ENCODE measurements around the gene UFD1.
"Not testable (repeated sequence)": the region's sequence is repeated elsewhere in the genome, so short reads cannot be mapped to it uniquely, and the experiment has no call there.

UFD1 gene

DNA sequence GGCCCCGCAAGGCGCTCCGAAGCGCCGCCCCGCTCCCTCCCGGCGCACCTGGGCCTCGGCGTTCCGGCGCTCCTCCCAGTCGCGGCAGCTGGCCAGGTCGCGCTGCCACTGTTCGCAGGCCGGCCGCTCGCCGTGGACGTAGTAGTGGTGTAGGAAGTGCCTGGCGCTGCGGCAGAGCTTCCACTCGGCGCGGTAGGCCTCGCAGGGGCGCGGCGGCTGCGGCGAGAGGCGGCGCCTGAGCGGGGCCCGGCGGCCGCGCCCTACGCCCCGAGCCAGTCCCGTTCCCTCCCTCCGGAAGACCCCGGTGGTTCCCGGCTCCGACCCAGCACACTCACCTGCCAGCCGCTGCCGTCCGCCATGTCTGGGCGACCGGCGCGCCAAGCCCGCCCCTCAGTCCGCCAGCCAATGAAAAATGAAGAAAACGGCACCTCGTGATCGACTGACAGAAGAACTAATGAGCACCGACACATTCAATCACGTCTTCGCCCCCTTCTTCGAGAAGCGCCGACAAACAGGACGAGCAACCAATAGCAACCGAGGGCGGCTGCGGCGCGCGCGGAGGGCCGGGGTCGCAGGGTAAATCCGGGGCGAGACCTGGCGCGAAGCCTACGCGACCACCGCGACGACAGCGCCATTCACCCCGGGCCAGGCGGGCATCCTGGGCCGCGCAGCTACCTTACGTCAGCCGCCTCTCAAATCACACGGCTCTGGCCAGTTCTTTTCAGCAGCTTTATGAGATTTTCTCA lies 31.5 kb downstream of the UFD1 start, which contains the start of gene C22orf39:
C22orf39 (minus strand) TSS at position 382 of the 746 bp plus-strand sequence; CDS start at position 359, 23 bp downstream.
- Histone ChIP-seq H3K27ac (peak within 1 kb of the TSS; percentile 75), H3K9ac (peak within 1 kb of the TSS; percentile 53), H3K79me2 (peaks cover 22% of the 10 kb centered on the region), H3K9me3 (ENCODE audit: control insufficient read depth, low read length) (no peaks in the 10 kb centered on the region), H3K27me3 (ENCODE audit: control insufficient read depth, insufficient read depth, low read length) (no peaks in the 10 kb centered on the region), H2AFZ (peak within 1 kb of the TSS; percentile 70), H3K36me3 (ENCODE audit: control insufficient read depth, insufficient read depth, low read length) (no peaks in the 10 kb centered on the region), H3K4me1 (no peaks in the 10 kb centered on the region), H3K4me3 (ENCODE audit: low read depth, low read length) (peak within 1 kb of the TSS; percentile 87), H3K4me2 (ENCODE audit: low read length) (peak within 1 kb of the TSS; percentile 91)
- TF ChIP-seq, protein P1, sequence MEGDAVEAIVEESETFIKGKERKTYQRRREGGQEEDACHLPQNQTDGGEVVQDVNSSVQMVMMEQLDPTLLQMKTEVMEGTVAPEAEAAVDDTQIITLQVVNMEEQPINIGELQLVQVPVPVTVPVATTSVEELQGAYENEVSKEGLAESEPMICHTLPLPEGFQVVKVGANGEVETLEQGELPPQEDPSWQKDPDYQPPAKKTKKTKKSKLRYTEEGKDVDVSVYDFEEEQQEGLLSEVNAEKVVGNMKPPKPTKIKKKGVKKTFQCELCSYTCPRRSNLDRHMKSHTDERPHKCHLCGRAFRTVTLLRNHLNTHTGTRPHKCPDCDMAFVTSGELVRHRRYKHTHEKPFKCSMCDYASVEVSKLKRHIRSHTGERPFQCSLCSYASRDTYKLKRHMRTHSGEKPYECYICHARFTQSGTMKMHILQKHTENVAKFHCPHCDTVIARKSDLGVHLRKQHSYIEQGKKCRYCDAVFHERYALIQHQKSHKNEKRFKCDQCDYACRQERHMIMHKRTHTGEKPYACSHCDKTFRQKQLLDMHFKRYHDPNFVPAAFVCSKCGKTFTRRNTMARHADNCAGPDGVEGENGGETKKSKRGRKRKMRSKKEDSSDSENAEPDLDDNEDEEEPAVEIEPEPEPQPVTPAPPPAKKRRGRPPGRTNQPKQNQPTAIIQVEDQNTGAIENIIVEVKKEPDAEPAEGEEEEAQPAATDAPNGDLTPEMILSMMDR (IDR thresholded peaks at IDR 0.05), result no peak

DNA sequence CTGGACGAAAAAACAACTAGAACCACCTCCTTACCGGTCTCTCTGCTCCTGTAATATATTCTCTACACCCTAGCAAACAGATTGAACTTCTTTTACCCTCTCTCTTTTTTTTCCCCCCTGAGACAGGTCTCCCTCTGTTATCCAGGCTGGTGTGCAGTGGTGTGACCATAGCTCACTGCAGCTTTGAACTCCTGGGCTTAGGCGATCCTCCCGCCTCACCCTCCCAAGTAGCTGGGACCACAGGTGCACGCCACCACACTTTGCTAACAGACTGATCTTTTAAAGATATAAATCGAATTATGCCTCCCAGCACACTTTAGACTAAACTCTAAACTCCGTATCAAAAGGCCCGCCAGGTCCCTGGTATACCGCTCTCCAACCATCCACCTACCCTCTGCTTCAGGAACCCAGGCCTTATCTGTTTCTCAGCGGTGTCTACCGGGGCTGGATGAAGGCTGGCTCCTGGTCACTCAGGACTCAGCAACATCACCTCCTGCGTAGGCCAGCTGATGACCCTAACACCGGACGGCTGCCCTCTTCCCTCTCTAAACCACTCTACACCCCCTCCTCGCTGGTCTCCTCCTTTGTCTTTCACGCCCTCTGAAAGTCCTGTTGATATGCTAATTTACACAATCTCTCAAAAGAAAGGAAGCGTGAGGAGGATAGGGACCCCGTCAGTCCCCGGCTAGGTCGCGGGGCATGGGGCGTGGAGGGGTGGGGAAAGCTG lies 32.2 kb downstream of the UFD1 start:
- TF ChIP-seq, protein P1 (IDR thresholded peaks at IDR 0.05), result no peak
- no peaks in the 10 kb centered on the region for H3K9me3 ChIP-seq (ENCODE audit: control insufficient read depth, low read length)
- H3K4me1 ChIP-seq, result no peaks in the 10 kb centered on the region
- peaks cover 22% of the 10 kb centered on the region for H3K79me2 ChIP-seq
- H2AFZ ChIP-seq, result peak overlapping the region; percentile 70
- H3K27ac ChIP-seq, result peak overlapping the region; percentile 75
- no peaks in the 10 kb centered on the region for H3K36me3 ChIP-seq (ENCODE audit: control insufficient read depth, insufficient read depth, low read length)
- peak overlapping the region; percentile 91 for H3K4me2 ChIP-seq (ENCODE audit: low read length)
- peak overlapping the region; percentile 87 for H3K4me3 ChIP-seq (ENCODE audit: low read depth, low read length)
- H3K9ac ChIP-seq, result peak overlapping the region; percentile 53
- no peaks in the 10 kb centered on the region for H3K27me3 ChIP-seq (ENCODE audit: control insufficient read depth, insufficient read depth, low read length)

DNA sequence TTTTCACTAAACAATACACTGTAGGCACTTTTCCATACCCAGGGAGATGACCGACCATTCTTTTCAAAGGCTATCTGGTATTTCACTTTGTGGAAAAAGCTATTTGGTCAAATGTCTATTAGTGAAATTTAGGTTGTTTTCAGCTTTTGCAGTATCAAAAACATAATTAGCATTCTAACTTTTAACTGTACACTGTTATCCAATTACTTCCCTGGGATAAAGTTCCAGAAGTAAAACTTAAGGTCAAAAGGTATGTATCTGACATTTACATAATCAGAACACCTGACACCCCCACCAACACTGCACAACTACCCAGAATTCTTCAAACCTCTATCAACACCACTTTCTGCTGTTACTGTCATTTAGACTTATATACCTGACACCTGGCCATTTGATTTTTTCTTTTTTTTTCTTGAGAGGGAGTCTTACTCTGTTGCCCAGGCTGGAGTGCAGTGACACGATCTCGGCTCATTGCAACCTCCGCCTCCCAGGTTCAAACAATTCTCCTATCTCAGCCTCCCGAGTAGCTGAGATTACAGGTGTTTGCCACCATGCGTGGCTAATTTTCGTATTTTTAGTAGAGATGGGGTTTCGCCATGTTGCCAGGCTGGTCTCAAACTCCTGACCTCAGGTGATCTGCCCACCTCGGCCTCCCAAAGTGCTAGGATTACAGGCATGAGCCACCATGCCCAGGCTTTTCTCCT lies 33.6 kb downstream of the UFD1 start:
- H2AFZ ChIP-seq; H3K4me1 ChIP-seq; H3K4me3 ChIP-seq (ENCODE audit: low read depth, low read length); H3K4me2 ChIP-seq (ENCODE audit: low read length); H3K27me3 ChIP-seq (ENCODE audit: control insufficient read depth, insufficient read depth, low read length); H3K9ac ChIP-seq; H3K36me3 ChIP-seq (ENCODE audit: control insufficient read depth, insufficient read depth, low read length); H3K27ac ChIP-seq; H3K9me3 ChIP-seq (ENCODE audit: control insufficient read depth, low read length): not testable (repeated sequence)
- H3K79me2 ChIP-seq, result peaks cover 22% of the 10 kb centered on the region

DNA sequence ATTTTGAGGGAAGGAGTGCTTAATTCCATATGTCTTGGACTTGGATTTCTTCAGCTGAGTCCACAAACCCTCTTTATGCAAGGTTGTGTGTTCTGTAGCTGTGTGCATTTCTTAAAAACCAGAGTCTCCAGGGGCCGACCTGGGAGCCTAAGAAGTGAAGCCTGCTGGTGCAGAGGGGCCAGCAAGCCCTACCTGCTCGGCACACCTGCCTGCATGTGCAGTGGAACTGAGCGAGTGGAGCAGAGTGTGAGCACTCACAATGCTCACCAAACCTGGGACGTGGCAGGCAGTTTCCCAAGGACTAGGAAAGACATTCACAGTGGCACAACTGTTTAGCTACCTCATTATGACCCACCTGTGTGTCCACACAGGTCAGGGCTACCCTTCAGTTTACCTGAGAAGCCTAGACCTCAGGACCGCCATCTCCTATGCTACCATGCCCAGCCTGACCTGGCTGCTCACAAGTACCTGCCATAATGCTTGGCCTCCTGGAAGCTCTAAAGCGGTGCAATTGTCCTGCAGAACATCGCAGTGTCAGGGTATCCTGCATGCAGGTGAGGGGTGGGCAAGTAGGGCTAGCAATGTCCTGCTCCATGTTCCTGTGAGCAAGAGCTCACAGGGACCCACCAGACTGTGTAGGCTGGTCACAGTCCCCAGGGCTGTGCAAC lies 35.3 kb downstream of the UFD1 start:
- Histone ChIP-seq H3K27me3 (ENCODE audit: control insufficient read depth, insufficient read depth, low read length) (no peaks in the 10 kb centered on the region), H3K36me3 (ENCODE audit: control insufficient read depth, insufficient read depth, low read length) (no peaks in the 10 kb centered on the region), H2AFZ (no peak overlapping the region), H3K9ac (no peak overlapping the region), H3K4me3 (ENCODE audit: low read depth, low read length) (no peak overlapping the region), H3K79me2 (peaks cover 22% of the 10 kb centered on the region), H3K4me1 (no peaks in the 10 kb centered on the region), H3K9me3 (ENCODE audit: control insufficient read depth, low read length) (no peaks in the 10 kb centered on the region), H3K4me2 (ENCODE audit: low read length) (no peak overlapping the region), H3K27ac (no peak overlapping the region)
- TF ChIP-seq, protein P1 (IDR thresholded peaks at IDR 0.05), result no peak
